ENCODE results near the gene ANGPTL8. TPM values are rescaled to one million over a fixed set of nuclear protein-coding genes. Genes with fewer than 3 reads are reported as not detected.

ANGPTL8 gene
- total RNA-seq, 2 experiments from 2014 or later = not detected

- Histone ChIP-seq H3K36me3 (ENCODE audit: insufficient read depth, low read length) (no peaks in the 10 kb centered on the region), H3K27me3 (ENCODE audit: control insufficient read depth in 1 of 2, insufficient read depth in 2 of 2, low read length in 2 of 2) (peaks cover 3 to 9% of the 10 kb centered on the region in 2 experiments), H3K27ac (ENCODE audit: low read depth in 1 of 2, low read length in 2 of 2) (no peak overlapping the region), H3K9me3 (ENCODE audit: control insufficient read depth in 1 of 2, insufficient read depth in 1 of 2, low read length in 2 of 2) (peaks cover 0 to 9% of the 10 kb centered on the region in 2 experiments), H3K4me1 (ENCODE audit: insufficient read depth, low read length) (peaks cover 9% of the 10 kb centered on the region), H3K4me3 (ENCODE audit: low read length) (no peak overlapping the region)
- ATAC-seq (ENCODE audit: poor library complexity) = no peak
- ChIA-PET POLR2A (no interaction called here), CTCF (no interaction called here)
- TF ChIP-seq, protein P1, sequence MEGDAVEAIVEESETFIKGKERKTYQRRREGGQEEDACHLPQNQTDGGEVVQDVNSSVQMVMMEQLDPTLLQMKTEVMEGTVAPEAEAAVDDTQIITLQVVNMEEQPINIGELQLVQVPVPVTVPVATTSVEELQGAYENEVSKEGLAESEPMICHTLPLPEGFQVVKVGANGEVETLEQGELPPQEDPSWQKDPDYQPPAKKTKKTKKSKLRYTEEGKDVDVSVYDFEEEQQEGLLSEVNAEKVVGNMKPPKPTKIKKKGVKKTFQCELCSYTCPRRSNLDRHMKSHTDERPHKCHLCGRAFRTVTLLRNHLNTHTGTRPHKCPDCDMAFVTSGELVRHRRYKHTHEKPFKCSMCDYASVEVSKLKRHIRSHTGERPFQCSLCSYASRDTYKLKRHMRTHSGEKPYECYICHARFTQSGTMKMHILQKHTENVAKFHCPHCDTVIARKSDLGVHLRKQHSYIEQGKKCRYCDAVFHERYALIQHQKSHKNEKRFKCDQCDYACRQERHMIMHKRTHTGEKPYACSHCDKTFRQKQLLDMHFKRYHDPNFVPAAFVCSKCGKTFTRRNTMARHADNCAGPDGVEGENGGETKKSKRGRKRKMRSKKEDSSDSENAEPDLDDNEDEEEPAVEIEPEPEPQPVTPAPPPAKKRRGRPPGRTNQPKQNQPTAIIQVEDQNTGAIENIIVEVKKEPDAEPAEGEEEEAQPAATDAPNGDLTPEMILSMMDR (IDR thresholded peaks at IDR 0.05) = no peak
- no peak overlapping the region for H3K27ac Mint-ChIP-seq
- no peaks in the 10 kb centered on the region for H3K9me3 Mint-ChIP-seq
- intact Hi-C loops (cut with DNase I, micrococcal nuclease) = no loop called here
- H3K27me3 Mint-ChIP-seq = peaks cover 34% of the 10 kb centered on the region
- DNase-seq = no peak
- no peaks in the 10 kb centered on the region for H3K36me3 Mint-ChIP-seq (ENCODE audit: low read depth)
- H3K4me3 Mint-ChIP-seq = no peak overlapping the region
- H3K4me1 Mint-ChIP-seq (ENCODE audit: low read depth) = peaks cover 5% of the 10 kb centered on the region
These were observed 7.5 kb downstream of the ANGPTL8 start for GRCh38 chr19:11246941-11247340.

- H3K36me3 ChIP-seq (ENCODE audit: insufficient read depth, low read length) = no peaks in the 10 kb centered on the region
- Mint-ChIP-seq H3K27ac (no peak overlapping the region), H3K4me1 (ENCODE audit: low read depth) (peaks cover 5% of the 10 kb centered on the region), H3K4me3 (no peak overlapping the region), H3K36me3 (ENCODE audit: low read depth) (no peaks in the 10 kb centered on the region), H3K27me3 (peaks cover 32% of the 10 kb centered on the region), H3K9me3 (no peaks in the 10 kb centered on the region)
- H3K4me1 ChIP-seq (ENCODE audit: insufficient read depth, low read length) = peaks cover 9% of the 10 kb centered on the region
- H3K27ac ChIP-seq (ENCODE audit: low read depth in 1 of 2, low read length in 2 of 2) = no peak overlapping the region
- peaks cover 0 to 9% of the 10 kb centered on the region in 2 experiments for H3K9me3 ChIP-seq (ENCODE audit: control insufficient read depth in 1 of 2, insufficient read depth in 1 of 2, low read length in 2 of 2)
- DNase-seq (no peak), ATAC-seq (ENCODE audit: poor library complexity) (no peak)
- ChIA-PET CTCF (no interaction called here), POLR2A (no interaction called here)
- no peak overlapping the region for H3K4me3 ChIP-seq (ENCODE audit: low read length)
- TF ChIP-seq, protein P1 (IDR thresholded peaks at IDR 0.05) = no peak
- peaks cover 0 to 6% of the 10 kb centered on the region in 2 experiments for H3K27me3 ChIP-seq (ENCODE audit: control insufficient read depth in 1 of 2, insufficient read depth in 2 of 2, low read length in 2 of 2)
- intact Hi-C loops (cut with DNase I, micrococcal nuclease) = no loop called here
These were observed 8.0 kb downstream of the ANGPTL8 start for GRCh38 chr19:11247391-11247790.

DNA sequence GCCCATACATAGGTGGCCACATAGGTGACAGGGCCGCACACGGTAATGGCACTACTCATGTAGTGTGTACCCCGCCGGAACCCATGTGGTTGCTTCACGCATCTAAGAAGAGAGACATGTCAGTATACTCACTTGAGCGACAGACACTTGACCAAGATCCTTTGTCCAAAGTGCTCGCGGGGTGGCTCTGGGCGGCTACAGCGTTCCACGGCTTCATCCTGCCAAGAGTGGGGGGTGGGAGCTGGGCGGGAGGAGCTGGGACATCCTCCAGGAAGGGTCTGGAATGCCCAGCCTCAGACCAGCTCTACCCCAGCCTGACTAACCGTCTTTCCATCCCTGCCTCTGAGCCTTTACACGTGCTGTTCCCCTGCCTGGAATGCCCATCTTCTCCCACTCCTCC, 8.5 kb downstream of the ANGPTL8 start:
- CTCF ChIA-PET = no interaction called here
- H3K4me1 Mint-ChIP-seq (ENCODE audit: low read depth) = peaks cover 5% of the 10 kb centered on the region
- intact Hi-C loops (cut with DNase I, micrococcal nuclease) = no loop called here
- no peak for DNase-seq
- H3K9me3 Mint-ChIP-seq = no peaks in the 10 kb centered on the region
- peaks cover 27% of the 10 kb centered on the region for H3K27me3 Mint-ChIP-seq
- Histone ChIP-seq H3K36me3 (ENCODE audit: insufficient read depth, low read length) (no peaks in the 10 kb centered on the region), H3K4me3 (ENCODE audit: low read length) (no peak overlapping the region), H3K9me3 (ENCODE audit: control insufficient read depth in 1 of 2, insufficient read depth in 1 of 2, low read length in 2 of 2) (peaks cover 0 to 9% of the 10 kb centered on the region in 2 experiments), H3K27ac (ENCODE audit: low read depth in 1 of 2, low read length in 2 of 2) (no peak overlapping the region), H3K27me3 (ENCODE audit: control insufficient read depth in 1 of 2, insufficient read depth in 2 of 2, low read length in 2 of 2) (peaks cover 0 to 5% of the 10 kb centered on the region in 2 experiments), H3K4me1 (ENCODE audit: insufficient read depth, low read length) (peaks cover 9% of the 10 kb centered on the region)
- H3K36me3 Mint-ChIP-seq (ENCODE audit: low read depth) = no peaks in the 10 kb centered on the region
- TF ChIP-seq, protein P1 (IDR thresholded peaks at IDR 0.05) = no peak
- POLR2A ChIA-PET = no interaction called here
- no peak overlapping the region for H3K27ac Mint-ChIP-seq
- no peak overlapping the region for H3K4me3 Mint-ChIP-seq
- no peak for ATAC-seq (ENCODE audit: poor library complexity)

All from CD4-positive, alpha-beta T cell (primary cell).